ENCODE measurements around the gene KLF17. TPM values are rescaled to one million over a fixed set of nuclear protein-coding genes. Genes with fewer than 3 reads are reported as not detected.

Gene KLF17
- total RNA-seq, 2 donors from 2014 or later: 0.92 TPM; not detected in 1

GRCh38 chr1:44157903-44158302 is 39.3 kb downstream of the KLF17 start:
- H3K9me3 ChIP-seq: no peaks in the 10 kb centered on the region
- H3K4me3 ChIP-seq: no peak overlapping the region
- no peak for DNase-seq (ENCODE audit: low spot score)
- H3K27me3 ChIP-seq (replicated peaks; ENCODE audit: insufficient read depth): no peaks in the 10 kb centered on the region
- no peaks in the 10 kb centered on the region for H3K36me3 ChIP-seq
- no peaks in the 10 kb centered on the region for H3K4me1 ChIP-seq (ENCODE audit: control insufficient read depth in 1 of 2, low read depth in 2 of 2)
- ATAC-seq (ENCODE audit: insufficient number of reproducible peaks, low FRiP score, low read depth): no peak
- no peak for TF ChIP-seq CTCF (IDR thresholded peaks at IDR 0.05)
- H3K27ac ChIP-seq: no peak overlapping the region

- no peak for DNase-seq (ENCODE audit: low spot score)
Measured at GRCh38 chr1:44158871-44159270, 40.2 kb downstream of the KLF17 start.

GRCh38 chr1:44161546-44161945 is 42.9 kb downstream of the KLF17 start:
- Histone ChIP-seq H3K27me3 (replicated peaks; ENCODE audit: insufficient read depth) (no peaks in the 10 kb centered on the region), H3K27ac (no peak overlapping the region), H3K9me3 (no peaks in the 10 kb centered on the region), H3K36me3 (no peaks in the 10 kb centered on the region), H3K4me3 (no peak overlapping the region), H3K4me1 (ENCODE audit: control insufficient read depth in 1 of 2, low read depth in 2 of 2) (no peaks in the 10 kb centered on the region)
- DNase-seq (ENCODE audit: low spot score): no peak
- ATAC-seq (ENCODE audit: insufficient number of reproducible peaks, low FRiP score, low read depth): no peak
- TF ChIP-seq CTCF (IDR thresholded peaks at IDR 0.05): no peak

More at GRCh38 chr1:44158871-44159270, 40.2 kb downstream of the KLF17 start:
- no peak overlapping the region for H3K27ac ChIP-seq
- no peaks in the 10 kb centered on the region for H3K9me3 ChIP-seq
- no peak for ATAC-seq (ENCODE audit: insufficient number of reproducible peaks, low FRiP score, low read depth)
- H3K4me1 ChIP-seq (ENCODE audit: control insufficient read depth in 1 of 2, low read depth in 2 of 2): no peaks in the 10 kb centered on the region
- H3K27me3 ChIP-seq (replicated peaks; ENCODE audit: insufficient read depth): no peaks in the 10 kb centered on the region
- H3K4me3 ChIP-seq: no peak overlapping the region
- no peaks in the 10 kb centered on the region for H3K36me3 ChIP-seq
- no peak for TF ChIP-seq CTCF (IDR thresholded peaks at IDR 0.05)

- no peaks in the 10 kb centered on the region for H3K4me1 ChIP-seq (ENCODE audit: control insufficient read depth in 1 of 2, low read depth in 2 of 2)
- DNase-seq (ENCODE audit: low spot score) (no peak), ATAC-seq (ENCODE audit: insufficient number of reproducible peaks, low FRiP score, low read depth) (no peak)
- peaks cover 3% of the 10 kb centered on the region for H3K9me3 ChIP-seq
- TF ChIP-seq CTCF (IDR thresholded peaks at IDR 0.05): no peak
- no peak overlapping the region for H3K27ac ChIP-seq
- no peaks in the 10 kb centered on the region for H3K36me3 ChIP-seq
- H3K27me3 ChIP-seq (replicated peaks; ENCODE audit: insufficient read depth): no peaks in the 10 kb centered on the region
- H3K4me3 ChIP-seq: no peak overlapping the region
Measured at GRCh38 chr1:44168520-44169098, 50.0 kb downstream of the KLF17 start.

GRCh38 chr1:44170281-44170823 is 51.7 kb downstream of the KLF17 start:
- Histone ChIP-seq H3K4me1 (ENCODE audit: control insufficient read depth in 1 of 2, low read depth in 2 of 2) (no peaks in the 10 kb centered on the region), H3K36me3 (no peaks in the 10 kb centered on the region), H3K27me3 (replicated peaks; ENCODE audit: insufficient read depth) (no peaks in the 10 kb centered on the region), H3K9me3 (peaks cover 3% of the 10 kb centered on the region), H3K4me3 (no peak overlapping the region), H3K27ac (no peak overlapping the region)
- DNase-seq (ENCODE audit: low spot score): no peak
- TF ChIP-seq CTCF (IDR thresholded peaks at IDR 0.05): no peak
- no peak for ATAC-seq (ENCODE audit: insufficient number of reproducible peaks, low FRiP score, low read depth)

Data from thoracic aorta (tissue), 2 donors.